ENCODE results near the gene KCNQ1.

DNA sequence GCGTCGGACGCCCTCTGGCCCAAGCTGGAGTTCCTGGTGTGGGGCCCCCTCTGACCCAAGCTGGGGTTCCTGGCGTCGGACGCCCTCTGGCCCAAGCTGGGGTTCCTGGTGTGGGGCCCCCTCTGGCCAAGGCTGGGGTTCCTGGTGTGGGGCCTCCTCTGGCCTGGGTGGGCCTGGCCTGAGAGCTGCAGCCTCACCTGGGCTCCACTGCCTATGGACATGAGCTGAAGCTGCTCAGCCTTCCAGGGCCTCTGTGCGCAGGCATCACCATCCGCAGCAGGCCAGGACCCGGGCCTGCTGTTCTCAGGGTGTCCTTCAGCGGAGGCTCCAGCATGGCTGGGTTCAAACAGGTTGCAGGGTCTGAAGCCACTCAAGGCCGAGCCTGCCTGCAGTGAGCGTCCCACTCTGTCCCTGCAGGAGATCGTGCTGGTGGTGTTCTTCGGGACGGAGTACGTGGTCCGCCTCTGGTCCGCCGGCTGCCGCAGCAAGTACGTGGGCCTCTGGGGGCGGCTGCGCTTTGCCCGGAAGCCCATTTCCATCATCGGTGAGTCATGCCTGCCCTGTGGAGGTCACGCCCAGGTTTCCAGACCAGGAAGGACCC lies 125.5 kb downstream of the KCNQ1 start:
- no peak for TF ChIP-seq NR3C1 (CRISPR knock-in tag; conservative IDR thresholded peaks at IDR 0.05; ENCODE audit: low read depth)
- TF ChIP-seq, protein P1, sequence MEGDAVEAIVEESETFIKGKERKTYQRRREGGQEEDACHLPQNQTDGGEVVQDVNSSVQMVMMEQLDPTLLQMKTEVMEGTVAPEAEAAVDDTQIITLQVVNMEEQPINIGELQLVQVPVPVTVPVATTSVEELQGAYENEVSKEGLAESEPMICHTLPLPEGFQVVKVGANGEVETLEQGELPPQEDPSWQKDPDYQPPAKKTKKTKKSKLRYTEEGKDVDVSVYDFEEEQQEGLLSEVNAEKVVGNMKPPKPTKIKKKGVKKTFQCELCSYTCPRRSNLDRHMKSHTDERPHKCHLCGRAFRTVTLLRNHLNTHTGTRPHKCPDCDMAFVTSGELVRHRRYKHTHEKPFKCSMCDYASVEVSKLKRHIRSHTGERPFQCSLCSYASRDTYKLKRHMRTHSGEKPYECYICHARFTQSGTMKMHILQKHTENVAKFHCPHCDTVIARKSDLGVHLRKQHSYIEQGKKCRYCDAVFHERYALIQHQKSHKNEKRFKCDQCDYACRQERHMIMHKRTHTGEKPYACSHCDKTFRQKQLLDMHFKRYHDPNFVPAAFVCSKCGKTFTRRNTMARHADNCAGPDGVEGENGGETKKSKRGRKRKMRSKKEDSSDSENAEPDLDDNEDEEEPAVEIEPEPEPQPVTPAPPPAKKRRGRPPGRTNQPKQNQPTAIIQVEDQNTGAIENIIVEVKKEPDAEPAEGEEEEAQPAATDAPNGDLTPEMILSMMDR (IDR thresholded peaks at IDR 0.05) = no peak
- TF ChIP-seq KAT7 (CRISPR knock-in tag; IDR thresholded peaks at IDR 0.05; ENCODE audit: borderline replicate concordance) = no peak
- no peak for TF ChIP-seq NR1H2 (CRISPR knock-in tag; IDR thresholded peaks at IDR 0.05)
- no peak for TF ChIP-seq TP53 (CRISPR knock-in tag; IDR thresholded peaks at IDR 0.05)
- no peak for TF ChIP-seq ZNF232 (CRISPR knock-in tag; IDR thresholded peaks at IDR 0.05)
- TF ChIP-seq TEAD1 (CRISPR knock-in tag; IDR thresholded peaks at IDR 0.05) = no peak
- TF ChIP-seq, protein P2, sequence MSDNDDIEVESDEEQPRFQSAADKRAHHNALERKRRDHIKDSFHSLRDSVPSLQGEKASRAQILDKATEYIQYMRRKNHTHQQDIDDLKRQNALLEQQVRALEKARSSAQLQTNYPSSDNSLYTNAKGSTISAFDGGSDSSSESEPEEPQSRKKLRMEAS (CRISPR knock-in tag; IDR thresholded peaks at IDR 0.05) = no peak
- no peak for TF ChIP-seq ELF4 (CRISPR knock-in tag; IDR thresholded peaks at IDR 0.05; ENCODE audit: low read depth)
- TF ChIP-seq, protein P3, sequence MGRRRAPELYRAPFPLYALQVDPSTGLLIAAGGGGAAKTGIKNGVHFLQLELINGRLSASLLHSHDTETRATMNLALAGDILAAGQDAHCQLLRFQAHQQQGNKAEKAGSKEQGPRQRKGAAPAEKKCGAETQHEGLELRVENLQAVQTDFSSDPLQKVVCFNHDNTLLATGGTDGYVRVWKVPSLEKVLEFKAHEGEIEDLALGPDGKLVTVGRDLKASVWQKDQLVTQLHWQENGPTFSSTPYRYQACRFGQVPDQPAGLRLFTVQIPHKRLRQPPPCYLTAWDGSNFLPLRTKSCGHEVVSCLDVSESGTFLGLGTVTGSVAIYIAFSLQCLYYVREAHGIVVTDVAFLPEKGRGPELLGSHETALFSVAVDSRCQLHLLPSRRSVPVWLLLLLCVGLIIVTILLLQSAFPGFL (CRISPR knock-in tag; IDR thresholded peaks at IDR 0.05; ENCODE audit: borderline replicate concordance) = no peak
- TF ChIP-seq MYBL2 (CRISPR knock-in tag; IDR thresholded peaks at IDR 0.05) = no peak
- TF ChIP-seq, protein P4, sequence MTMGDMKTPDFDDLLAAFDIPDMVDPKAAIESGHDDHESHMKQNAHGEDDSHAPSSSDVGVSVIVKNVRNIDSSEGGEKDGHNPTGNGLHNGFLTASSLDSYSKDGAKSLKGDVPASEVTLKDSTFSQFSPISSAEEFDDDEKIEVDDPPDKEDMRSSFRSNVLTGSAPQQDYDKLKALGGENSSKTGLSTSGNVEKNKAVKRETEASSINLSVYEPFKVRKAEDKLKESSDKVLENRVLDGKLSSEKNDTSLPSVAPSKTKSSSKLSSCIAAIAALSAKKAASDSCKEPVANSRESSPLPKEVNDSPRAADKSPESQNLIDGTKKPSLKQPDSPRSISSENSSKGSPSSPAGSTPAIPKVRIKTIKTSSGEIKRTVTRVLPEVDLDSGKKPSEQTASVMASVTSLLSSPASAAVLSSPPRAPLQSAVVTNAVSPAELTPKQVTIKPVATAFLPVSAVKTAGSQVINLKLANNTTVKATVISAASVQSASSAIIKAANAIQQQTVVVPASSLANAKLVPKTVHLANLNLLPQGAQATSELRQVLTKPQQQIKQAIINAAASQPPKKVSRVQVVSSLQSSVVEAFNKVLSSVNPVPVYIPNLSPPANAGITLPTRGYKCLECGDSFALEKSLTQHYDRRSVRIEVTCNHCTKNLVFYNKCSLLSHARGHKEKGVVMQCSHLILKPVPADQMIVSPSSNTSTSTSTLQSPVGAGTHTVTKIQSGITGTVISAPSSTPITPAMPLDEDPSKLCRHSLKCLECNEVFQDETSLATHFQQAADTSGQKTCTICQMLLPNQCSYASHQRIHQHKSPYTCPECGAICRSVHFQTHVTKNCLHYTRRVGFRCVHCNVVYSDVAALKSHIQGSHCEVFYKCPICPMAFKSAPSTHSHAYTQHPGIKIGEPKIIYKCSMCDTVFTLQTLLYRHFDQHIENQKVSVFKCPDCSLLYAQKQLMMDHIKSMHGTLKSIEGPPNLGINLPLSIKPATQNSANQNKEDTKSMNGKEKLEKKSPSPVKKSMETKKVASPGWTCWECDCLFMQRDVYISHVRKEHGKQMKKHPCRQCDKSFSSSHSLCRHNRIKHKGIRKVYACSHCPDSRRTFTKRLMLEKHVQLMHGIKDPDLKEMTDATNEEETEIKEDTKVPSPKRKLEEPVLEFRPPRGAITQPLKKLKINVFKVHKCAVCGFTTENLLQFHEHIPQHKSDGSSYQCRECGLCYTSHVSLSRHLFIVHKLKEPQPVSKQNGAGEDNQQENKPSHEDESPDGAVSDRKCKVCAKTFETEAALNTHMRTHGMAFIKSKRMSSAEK (CRISPR knock-in tag; IDR thresholded peaks at IDR 0.05; ENCODE audit: borderline replicate concordance) = no peak
- TF ChIP-seq NR2C2 (CRISPR knock-in tag; IDR thresholded peaks at IDR 0.05) = no peak

All from WTC11 (cell line).